HG03060 (cell line): ENCODE data around the gene DST.
"Not testable (repeated sequence)": the region's sequence is repeated elsewhere in the genome, so short reads cannot be mapped to it uniquely, and the experiment has no call there.

Experiments used
- ATAC-seq: cut with Tn5 transposase; IDR thresholded peaks from one replicate; pipeline ENCODE4 v1.9.1; 2021; ENCODE audit warnings: low read depth, moderate number of reproducible peaks; ENCODE audit not compliant: unreplicated experiment

The DST gene

DNA sequence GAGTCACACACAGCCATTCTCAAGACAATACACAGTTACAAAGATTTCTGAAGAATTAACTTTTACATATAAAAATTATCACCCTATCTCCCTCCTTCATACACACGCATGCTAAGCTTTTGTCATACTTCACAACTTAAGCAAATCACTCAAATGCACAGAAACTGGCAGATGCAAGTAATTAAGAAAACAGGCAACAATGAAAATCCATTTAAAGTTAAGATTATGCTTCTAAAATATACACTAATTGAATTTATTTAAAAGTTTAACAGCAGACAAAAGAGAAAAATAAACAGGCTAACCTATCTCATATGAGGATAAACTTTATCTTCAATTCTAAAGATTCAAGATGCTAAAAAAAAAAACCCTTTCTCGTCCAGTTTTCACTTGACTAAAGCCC is 68.4 kb downstream of the DST start:
- no peak for ATAC-seq

DNA sequence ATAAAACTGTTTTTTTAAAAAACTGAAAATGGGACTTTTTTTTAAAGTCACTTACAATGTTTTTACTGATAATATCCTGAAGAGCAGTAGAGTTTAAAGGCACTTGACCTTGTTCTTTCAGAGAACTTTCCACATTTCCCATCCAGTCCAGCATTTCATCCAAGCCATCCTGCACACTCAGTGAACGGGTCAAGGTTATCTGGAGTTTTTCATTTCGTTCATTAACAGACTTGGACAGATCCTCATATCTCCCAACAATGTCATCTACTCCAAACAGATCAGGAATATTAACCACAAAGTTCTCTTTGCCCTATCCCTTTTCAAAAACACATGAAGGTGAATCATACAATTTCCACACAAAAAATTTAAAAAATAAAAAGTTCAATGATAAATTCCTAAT is 69.1 kb downstream of the DST start:
- no peak for ATAC-seq

DNA sequence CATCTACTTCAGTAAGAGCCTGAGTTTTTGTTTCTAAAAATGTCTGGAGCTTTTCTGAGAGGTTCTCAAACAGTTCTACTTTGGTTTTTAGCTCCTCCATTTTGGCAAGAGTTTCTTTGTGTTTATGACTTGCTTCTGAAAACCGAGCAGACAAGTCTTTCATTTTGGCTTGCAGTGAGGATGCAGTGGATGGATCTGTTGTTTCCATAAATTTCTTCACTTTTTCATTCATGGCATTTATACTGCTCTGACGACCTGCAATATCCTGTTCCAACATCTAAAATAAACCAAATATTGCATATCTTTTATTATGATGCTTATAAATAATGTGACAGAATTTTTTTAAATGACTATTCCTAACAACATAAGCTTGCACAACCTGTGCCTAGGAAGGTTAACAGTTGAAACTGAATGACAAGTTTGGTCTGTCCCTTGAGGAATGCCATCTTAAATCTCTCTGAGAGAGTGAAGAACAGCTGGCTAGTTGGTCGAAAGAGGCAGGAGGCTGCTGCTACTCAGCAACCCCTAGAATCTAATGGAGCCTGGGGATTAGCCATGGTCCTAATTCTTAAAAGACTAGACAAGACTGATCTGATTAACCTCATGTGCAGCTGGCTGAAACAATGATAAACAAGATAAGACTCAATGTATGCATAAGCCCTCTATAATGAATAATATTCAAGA is 69.8 kb downstream of the DST start:
- no peak for ATAC-seq

DNA sequence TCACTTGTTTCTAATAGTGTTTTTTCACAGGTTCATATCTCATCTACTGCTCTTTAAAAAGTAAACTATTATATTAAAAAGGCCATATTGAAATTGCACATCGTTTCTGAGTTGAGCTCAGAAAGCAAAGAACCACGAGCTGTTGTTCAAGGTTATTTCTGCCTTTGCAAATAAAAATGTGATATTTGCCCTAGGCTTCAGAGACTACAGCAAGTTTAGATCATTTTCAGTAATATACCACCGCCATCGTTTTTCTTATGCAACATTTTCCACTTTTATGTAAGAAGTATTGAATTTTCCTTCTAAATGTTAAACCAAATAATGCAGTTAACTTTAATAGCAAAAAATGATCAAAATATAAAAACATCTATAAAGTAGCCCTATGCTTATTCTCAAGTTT is 71.1 kb downstream of the DST start:
- no peak for ATAC-seq

DNA sequence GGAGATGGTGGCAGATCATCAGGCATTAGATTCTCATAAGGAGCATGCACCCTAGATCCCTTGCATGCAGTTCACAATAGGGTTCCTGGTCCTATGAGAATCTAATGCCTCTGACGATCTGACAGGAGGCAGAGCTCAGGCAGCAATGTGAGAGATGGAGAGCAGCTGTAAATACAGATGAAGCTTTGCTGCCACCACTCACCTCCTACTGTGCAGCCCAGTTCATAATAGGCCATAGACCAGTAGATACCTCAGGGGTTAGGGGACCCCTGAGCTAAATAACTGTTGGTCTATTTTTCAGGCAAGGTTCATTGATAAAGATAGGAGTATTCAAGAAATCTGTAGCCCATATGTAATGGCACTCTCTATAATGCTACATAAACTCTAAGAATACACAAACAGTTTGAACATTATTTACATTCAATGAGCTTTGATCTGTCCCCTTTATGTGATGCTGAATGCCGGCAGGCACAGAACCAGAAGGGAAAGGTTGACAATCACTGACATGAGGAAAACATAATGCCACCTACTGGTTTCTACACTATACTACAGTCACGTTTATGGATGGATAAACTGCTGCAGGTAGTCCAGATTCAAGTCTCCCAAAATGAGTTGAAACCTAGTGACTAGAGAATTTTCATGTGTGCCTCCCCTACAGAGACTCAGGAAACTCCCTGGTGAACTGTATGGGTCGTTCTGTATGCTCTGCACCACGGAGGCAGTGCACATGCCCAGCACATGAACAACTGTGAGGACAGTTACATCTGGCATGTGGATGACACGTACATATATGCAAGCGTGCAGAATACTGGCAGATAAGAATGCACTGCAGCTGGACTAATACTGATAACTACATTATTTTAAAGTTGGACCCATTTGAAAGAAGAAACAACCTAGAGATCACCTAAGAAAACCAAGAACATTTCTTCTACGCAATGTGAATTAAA is 72.0 kb downstream of the DST start:
- peak; percentile 67 for ATAC-seq

DNA sequence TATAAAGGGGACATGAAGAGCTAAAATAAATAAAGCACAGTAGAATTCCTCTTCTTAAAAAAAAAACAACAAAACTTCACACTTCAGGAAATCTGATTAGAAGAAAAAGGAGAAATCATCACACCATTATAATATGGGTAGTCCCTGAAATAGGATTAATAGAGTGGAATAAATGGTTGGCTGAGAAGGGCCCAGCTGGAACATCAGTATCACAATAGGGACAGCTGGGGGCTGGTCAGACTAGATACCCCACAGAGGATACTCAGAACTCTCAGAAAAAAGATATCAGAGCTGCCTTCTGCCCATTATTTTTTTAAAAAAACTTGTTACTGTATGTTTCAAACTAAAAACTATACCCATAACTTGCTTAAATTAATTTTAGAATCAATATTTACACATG is 75.2 kb downstream of the DST start:
- ATAC-seq, result no peak

DNA sequence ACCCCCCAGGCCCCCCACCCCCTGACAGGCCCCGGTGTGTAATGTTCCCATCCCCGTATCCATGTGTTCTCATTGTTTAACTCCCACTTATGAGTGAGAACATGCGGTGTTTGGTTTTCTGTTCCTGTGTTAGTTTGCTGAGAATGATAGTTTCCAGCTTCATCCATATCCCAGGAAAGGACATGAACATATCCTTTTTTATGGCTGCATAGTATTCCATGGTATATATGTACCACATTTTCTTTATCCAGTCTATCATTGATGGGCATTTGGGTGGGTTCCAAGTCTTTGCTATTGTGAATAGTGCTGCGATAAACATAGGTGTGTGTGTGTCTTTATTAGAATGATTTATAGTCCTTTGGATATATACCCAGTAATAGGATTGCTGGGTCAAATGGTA is 80.0 kb downstream of the DST start:
- not testable (repeated sequence) for ATAC-seq

DNA sequence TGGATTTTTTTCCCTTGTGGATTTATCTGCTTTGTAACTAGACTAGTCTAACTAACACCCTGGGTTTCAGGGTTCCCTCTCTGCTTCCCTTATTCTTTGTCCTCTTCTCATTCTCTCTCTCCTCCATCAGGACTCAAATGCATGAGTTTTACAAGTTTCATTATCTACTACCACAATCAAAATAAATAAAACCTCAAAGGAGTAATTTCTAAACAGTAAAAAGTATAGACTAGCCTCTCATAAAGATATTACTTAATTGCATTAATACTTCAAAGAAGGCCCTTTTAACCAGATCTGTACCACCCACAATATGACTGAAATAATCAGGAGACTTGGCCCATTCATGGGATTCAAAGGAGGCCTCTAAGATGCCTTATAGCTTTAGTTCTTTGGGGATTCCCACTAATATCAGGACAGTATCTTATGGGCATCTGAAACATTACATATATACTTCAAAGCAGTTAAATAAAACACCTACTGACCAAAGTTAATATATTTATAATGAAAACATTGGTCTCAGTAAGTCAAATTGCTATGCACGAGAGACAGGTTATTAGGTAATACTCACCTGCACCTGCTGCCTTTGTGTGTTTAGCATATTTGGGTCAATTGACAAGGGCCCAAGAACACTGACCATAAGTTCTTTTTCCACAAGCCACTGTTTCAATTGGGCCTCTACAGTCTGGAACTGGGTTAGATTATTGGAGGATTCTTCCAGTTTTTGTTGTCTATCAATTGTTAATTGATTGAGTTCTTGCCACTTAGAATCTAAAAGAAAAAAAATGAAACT is 85.7 kb downstream of the DST start:
- ATAC-seq, result no peak

DNA sequence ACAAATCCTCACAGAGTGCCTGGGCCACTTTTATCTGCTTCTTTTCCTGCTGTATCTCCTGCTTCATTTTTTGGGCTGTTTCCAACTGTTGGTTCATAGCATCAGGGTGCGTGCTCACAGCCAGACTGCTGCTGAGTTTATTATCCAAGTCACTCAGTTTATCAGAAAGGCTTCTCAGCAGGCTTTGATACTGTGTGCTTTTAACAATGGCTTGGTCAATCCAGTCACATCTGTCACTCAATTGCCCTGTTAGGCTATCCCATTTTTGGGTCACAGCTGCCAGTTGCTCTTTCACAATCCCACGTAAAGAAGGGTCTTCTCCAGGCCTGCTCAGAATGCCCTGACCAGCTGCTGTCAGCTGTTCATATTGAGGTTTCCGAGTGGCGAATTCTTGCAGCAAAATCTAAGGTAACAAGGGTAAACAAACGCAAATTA is 87.2 kb downstream of the DST start:
- no peak for ATAC-seq

DNA sequence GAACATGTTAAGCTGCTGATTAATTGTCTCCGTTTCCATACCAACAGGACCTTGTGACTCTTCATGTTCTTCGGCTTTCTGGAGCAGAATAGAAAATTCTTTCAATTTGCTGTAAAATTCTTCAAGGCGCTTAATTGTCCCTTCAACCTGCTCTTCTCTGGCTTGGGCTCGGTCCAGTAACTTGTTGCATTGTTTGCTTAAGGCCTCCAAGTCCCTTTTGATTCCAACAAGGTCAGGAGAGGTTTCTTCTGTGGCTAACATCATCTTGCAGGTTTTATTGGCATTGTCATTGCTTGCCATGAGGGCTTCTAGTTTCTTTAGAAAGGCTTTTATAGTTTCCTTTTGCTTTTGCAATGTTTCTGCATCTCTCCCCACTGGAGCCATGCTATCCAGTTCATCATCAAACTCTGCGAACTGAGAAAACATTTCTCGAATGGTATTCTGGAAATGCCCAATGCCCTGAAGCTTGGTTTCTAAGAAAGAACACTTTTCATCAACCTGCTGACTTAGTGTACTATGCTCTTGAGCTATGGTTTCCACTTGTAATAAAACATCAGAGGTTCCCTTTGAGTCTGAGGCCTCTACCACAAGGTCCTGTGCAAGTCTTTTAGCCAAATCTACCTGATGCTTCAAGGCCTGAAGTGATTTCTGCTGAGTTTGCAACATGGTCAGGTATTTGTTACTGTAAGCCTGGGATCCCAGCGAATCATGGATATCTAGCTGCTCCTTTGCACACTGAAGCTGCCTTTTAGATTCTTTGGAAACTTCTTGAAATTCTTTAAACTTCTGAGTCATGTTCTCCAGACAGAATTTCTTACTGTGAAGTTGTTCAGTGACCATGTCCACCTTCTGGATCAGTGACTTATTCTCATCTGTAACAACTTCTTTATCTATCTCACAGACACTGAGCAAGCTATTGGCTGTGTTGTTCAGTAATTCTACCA is 90.2 kb downstream of the DST start:
- ATAC-seq, result no peak

DNA sequence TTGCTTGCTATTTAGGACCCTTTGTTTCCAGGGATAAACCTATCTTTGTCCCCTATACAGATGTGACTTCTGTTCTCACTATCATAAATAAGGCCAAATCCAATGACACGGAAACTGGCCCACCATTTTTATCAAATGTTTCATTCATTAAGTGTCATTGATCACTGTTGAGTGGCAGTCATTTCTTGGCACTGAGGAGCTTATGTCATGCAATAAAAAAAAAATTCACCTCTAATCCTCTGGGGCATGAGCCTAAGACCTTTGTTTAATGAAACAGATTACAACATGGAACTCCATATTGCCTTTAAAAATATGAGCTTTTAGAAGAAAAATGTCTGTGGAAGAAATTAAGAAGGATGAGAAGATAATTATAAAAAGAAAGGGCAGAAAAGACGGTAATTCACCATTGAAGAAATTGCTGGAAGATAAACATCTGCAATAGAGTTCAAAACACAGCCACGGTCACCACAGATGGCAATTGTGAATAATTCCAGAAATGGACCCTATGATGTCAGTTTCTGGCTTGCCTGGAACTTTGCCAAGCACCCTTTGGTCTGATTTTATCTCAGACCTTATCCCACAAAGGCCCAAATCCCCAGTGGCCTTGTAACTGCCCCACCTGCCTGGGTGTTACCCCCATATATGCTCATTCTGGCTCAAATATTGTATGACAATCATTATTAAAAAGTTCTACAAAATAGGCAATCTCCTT is 91.1 kb downstream of the DST start:
- ATAC-seq, result no peak

DNA sequence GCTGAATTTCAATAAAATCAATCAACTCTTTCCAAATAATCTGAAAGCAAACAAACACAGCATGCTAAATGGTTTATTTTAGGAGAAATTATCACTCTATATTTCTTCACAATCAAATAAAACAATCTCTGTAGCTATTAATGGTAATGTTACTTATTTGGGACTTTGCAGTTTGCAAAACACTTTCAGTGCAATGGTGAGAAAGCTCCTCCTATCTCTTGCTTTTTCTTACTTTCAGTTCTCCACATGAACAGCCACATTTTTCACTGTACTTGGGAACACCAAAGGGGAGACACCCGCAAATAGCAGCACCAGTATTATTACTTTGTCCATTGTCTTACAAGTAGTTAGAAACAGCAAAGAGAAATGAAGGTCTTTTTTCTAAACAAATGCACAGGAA is 92.4 kb downstream of the DST start:
- no peak for ATAC-seq

DNA sequence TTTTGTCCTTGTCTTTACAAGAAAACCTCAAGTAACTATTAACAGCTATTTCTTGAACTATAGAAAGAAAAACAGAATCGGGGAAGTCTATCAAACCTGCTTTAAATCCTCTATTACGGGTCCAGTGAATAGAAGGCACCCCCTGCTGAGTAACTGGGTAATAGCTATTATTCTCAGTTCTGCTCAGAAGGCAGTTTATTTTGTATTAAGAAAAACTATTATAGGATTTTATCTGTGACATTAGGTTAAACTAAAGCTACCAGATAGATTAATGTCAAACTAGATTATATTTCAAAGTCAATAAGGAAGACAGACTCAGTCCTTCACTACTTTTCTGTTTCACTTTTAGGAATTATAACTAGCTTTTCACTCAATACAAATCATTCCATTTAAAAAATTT is 93.7 kb downstream of the DST start:
- no peak for ATAC-seq

DNA sequence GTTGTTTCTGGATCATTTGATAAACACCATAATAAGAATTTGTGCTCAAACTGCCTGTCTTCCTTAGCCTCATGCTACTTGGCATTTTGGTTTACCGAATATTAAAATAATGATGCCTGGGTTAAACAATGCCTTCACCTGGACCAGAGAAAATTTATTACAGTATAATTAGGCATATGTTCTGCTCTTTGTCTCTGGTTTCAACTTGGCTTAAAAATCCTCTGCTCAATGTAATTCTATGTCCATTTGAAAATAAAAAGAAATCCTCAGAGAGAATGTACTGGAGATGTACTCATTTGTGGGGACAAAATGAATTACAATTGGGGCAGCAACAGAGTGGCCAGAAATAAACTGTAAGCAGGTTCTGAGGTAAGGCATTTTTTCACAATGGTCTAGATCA is 95.0 kb downstream of the DST start:
- no peak for ATAC-seq

DNA sequence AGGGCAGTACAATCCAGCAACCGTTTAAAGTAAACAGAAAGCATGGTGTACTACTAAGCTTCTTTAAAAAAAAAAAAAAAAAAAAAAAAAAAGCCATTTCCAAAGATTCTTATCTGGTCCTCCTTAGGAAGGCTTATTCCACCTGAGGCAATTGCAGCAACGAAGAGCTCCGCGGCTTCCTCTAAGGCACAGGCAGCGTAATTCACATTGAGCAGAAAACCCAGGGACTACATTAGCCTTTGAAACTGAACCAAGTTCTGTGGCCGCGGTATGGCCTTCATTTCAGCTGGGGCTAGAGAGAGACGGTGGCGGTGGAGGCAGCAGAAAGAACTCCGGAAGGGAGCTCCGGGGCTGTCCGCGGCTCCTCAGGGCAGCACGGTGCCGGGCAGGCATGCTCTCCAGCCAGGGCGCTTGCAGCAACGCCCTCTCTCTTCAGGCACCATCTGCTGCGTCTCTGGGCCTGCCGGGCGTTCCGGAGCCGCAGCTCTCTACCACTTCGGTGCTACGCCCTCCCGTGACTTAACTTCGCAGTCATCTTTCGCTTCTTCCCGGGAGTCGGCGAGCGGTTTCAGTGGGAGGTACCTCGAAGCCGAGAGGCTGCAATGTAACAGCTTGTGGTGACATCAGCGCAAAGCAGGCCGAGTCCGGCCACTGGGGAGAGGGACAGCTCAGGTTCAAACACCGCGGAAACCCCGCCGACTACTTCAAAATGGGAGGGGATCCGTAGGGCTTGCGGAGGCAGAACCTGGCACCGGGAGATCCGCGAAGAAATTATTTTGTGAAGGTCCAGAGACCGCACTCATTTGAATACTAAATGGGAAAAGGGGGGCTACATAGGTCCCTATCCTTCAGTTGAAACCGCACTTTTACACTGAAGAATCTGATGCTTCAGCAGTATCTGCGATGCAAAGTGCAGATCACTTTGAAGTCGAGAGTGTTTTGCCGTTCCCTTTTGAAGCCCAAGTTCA is 100.0 kb downstream of the DST start:
- ATAC-seq, result peak; percentile 97

DNA sequence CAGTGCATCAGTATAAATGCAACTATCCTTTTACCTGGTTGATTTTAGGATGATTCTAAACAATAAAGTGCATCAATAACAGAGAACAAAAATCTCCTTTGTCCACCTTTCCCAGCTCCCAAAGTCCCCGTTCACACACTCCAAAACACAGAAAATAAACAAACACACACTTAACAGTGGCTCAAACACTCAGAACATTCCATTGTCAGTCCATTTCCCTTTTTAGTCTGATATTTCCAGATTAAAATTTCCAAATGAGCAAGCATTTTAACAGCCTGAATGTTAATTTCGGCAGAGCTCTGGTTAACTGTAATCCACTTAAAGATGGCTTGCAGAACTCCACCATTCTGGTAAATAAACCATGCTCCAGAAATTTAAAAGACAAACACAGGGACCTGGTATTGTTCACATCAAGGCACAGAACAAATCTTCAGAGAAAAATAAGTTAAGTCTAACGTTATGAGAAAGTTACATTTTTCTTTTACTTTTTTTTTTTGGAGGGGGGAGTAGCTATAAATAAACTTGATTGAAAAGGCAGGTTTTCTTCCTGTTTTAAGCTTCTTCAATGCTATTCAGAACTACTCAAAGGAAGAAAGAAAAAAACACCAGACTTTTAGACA is 100.8 kb downstream of the DST start:
- ATAC-seq, result no peak

DNA sequence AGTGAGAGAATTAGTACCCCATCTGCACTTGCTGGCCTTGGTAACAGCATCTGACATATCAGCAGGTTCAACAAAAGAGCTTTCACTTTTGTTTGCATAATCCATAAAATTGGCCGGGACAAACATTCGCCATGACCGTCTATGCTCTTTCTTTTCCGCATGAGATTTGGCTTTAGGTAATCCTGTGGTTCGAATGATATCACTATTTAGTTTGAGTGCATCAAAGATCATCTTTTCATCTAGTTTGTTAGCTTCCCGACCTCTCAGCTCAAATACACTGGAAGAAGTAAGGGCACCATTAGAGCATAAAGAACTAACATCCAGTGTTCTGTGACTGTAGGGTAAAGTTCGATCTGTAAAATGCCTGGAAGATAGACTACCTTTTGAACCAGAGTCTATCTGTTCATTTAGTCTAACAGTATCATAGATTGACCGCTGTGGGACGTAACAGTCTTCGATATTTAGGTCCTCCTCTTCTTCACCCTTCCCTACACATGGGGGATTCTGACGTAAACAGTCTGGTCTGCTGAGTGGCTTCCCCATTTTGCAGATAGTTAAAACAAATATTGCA is 101.6 kb downstream of the DST start:
- no peak for ATAC-seq
